Measurements from ENCODE around the gene NCOR2. TPM values are rescaled to one million over a fixed set of nuclear protein-coding genes. Genes with fewer than 3 reads are reported as not detected.

NCOR2 gene
- total RNA-seq, 2 experiments from 2014 or later: 95.7 to 107 TPM

DNA sequence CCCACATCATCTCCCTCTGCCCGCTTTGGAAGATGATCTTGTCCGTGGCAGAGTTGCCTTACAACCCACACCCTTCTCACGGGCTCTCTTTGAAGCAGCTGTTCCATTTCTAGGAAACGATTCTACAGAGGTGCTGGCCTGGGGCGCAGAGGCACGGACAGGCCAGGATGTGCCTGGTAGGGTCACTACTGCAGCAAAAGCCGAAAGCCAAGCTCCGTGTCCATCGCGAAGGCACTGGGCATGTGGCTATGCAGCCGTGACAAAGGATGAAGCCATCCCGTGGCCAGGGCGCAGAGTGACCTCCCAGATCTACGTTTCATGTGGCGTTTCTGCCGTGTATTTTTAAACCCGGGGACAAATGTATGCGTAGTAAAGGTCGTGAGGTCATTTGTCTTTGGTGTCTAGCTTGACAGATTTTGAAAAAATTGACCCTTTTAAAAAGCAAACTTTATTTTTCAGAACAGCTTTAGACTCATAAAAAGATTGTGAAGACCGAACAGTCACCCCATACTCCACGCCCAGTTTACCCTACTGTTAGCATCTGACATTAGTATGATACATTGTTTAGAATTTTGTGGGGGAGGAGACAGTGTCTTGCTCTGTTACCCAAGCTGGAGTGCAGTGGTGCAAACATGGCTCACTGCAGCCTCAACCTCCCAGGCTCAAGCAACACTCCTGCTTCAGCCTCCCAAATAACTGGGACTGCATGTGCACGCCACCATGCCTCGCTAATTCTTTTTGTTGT, 40.4 kb upstream of the NCOR2 start:
- no peaks in the 10 kb centered on the region for H3K36me3 Mint-ChIP-seq
- POLR2A ChIA-PET: no interaction called here
- no peak for DNase-seq
- H3K27me3 Mint-ChIP-seq: peaks cover 21% of the 10 kb centered on the region
- H3K4me3 Mint-ChIP-seq: no peak overlapping the region
- peaks cover 20% of the 10 kb centered on the region for H3K4me1 Mint-ChIP-seq
- H3K27ac Mint-ChIP-seq: no peak overlapping the region
- ATAC-seq (ENCODE audit: low read depth): no peak
- no peaks in the 10 kb centered on the region for H3K9me3 Mint-ChIP-seq

- DNase-seq (no peak), ATAC-seq (ENCODE audit: low read depth) (no peak)
- H3K4me1 Mint-ChIP-seq: peaks cover 20% of the 10 kb centered on the region
- H3K27me3 Mint-ChIP-seq: peaks cover 19% of the 10 kb centered on the region
- no peak overlapping the region for H3K27ac Mint-ChIP-seq
- H3K9me3 Mint-ChIP-seq: no peaks in the 10 kb centered on the region
- no peaks in the 10 kb centered on the region for H3K36me3 Mint-ChIP-seq
- POLR2A ChIA-PET: no interaction called here
- no peak overlapping the region for H3K4me3 Mint-ChIP-seq
These were observed 38.7 kb upstream of the NCOR2 start for GRCh38 chr12:124605883-124606774.

DNA sequence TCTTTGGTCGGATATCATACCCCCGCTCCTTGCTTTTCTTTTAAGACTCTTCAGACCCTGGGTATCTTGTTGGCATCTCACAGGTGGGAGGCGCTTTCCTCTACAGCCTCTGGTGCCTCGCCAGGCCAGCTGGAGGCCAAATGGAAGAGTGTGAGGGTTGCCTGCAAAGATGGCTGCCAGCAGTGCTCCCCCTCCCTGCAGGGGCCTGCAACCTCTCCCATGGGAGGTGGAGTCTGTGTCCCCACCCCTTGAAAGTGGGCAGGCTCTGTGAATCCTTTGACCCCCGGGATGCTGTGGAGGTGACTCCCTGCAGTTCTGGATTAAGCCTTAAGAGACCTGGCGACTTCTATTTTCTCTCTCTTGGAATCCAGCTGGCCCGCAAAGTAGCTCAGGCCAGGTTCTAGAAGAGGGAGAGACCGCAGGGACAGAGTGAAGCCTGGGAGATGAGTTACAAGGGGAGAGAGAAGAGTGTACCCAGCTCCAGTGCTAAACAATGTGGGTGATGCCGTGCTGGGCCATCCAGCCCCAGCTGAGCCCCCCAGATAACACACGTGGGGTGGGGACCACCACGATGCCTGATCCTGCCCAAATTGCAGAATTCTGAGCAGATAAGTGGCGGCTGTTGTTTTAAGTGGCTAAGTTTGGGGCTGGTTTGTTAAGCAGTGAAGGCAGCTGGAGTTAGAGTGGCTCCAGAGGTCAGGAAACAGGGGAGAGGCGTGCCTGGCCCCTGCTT, 37.9 kb upstream of the NCOR2 start:
- Mint-ChIP-seq H3K4me1 (peaks cover 18% of the 10 kb centered on the region), H3K36me3 (no peaks in the 10 kb centered on the region), H3K9me3 (no peaks in the 10 kb centered on the region), H3K27me3 (peaks cover 17% of the 10 kb centered on the region), H3K4me3 (no peak overlapping the region), H3K27ac (no peak overlapping the region)
- no peak for DNase-seq
- POLR2A ChIA-PET: no interaction called here
- ATAC-seq (ENCODE audit: low read depth): no peak

- Mint-ChIP-seq H3K27ac (no peak overlapping the region), H3K9me3 (peaks cover 3% of the 10 kb centered on the region), H3K27me3 (peaks cover 15% of the 10 kb centered on the region), H3K4me1 (peaks cover 10% of the 10 kb centered on the region), H3K36me3 (no peaks in the 10 kb centered on the region), H3K4me3 (no peak overlapping the region)
- POLR2A ChIA-PET: no interaction called here
- DNase-seq (no peak), ATAC-seq (ENCODE audit: low read depth) (no peak)
These were observed 36.9 kb upstream of the NCOR2 start for GRCh38 chr12:124604264-124604680.

GRCh38 chr12:124603831-124604251, 36.4 kb upstream of the NCOR2 start:
- Mint-ChIP-seq H3K36me3 (no peaks in the 10 kb centered on the region), H3K4me3 (no peak overlapping the region), H3K4me1 (peaks cover 6% of the 10 kb centered on the region), H3K27ac (no peak overlapping the region), H3K27me3 (peaks cover 18% of the 10 kb centered on the region), H3K9me3 (peaks cover 3% of the 10 kb centered on the region)
- ATAC-seq (ENCODE audit: low read depth): no peak
- DNase-seq: no peak
- POLR2A ChIA-PET: no interaction called here

GRCh38 chr12:124603100-124603541, 35.7 kb upstream of the NCOR2 start:
- H3K4me3 Mint-ChIP-seq: no peak overlapping the region
- POLR2A ChIA-PET: interaction anchor here (1.7 kb wide), 1 partner anchor 18 kb away, joined by 3 read pairs; no protein-coding TSS in a partner anchor
- ATAC-seq (ENCODE audit: low read depth) (no peak), DNase-seq (no peak)
- no peaks in the 10 kb centered on the region for H3K36me3 Mint-ChIP-seq
- H3K27ac Mint-ChIP-seq: no peak overlapping the region
- no peaks in the 10 kb centered on the region for H3K4me1 Mint-ChIP-seq
- peaks cover 12% of the 10 kb centered on the region for H3K27me3 Mint-ChIP-seq
- H3K9me3 Mint-ChIP-seq: peaks cover 3% of the 10 kb centered on the region

DNA sequence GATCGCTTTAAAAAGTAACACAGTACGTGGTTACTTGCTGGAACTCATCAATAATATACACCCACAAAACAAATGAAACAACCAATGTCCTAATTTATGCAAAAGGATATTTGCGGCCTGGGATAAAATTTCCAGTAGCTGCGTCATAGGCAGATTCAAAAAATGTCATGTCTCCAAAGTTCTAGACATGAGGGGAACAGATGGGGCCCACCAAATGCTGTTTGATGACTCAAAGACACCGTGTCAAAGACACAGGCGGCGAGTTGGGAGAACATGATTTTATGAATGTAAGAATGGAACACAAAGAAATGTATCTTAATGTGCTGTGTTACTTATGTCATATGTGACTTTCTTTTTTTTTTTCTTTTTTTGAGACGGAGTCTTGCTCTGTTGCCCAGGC, 34.3 kb upstream of the NCOR2 start:
- ATAC-seq (ENCODE audit: low read depth): no peak

DNA sequence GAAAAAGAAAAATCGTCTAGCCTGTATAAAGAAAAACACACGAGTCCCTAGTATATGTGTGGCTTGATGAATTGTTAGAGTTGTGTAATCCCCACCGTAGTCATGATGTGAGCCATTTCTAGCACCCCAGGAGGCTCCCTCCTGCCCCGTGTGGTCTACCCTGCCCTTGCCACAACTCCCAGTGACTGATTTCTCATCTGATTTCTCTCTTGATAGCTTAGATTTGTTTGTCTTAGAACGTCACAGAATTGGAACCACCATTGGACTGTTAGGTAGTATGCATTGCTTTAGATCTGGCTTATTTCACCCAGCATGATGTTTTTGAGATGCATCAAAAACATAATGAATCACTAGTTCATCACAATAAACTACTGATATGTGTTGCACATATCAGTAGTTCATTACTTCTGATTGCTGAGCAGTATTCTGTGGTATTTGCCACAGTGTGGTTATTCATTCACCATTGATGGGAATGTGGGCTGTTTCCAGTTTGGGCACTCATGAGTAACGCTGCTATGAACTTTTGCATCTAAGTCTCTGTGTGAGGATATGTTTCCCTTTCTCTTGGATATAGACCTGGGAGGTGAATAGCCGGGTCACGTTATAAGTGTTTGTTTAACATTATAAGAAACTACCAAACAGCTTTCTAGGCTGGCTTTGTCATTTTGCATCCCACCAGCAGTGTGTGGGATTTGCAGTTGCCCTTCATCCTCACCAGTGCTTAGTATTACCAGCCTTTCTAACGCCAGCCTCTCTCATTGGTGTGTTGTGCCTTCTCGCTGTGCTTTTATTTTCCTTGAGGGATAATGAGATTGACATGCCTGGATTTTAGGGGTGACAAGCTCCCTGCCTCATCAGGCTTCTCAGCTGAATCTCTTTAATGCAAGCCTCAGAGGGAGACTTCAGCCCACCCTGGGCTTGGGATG, 31.9 kb upstream of the NCOR2 start:
- peaks cover 3% of the 10 kb centered on the region for H3K9me3 Mint-ChIP-seq
- no peak for DNase-seq
- POLR2A ChIA-PET: no interaction called here
- H3K4me1 Mint-ChIP-seq: no peaks in the 10 kb centered on the region
- peaks cover 22% of the 10 kb centered on the region for H3K27me3 Mint-ChIP-seq
- no peak overlapping the region for H3K4me3 Mint-ChIP-seq
- no peak overlapping the region for H3K27ac Mint-ChIP-seq
- no peaks in the 10 kb centered on the region for H3K36me3 Mint-ChIP-seq
- no peak for ATAC-seq (ENCODE audit: low read depth)

More for the DNA sequence above, 34.3 kb upstream of the NCOR2 start:
- Mint-ChIP-seq H3K9me3 (peaks cover 3% of the 10 kb centered on the region), H3K36me3 (no peaks in the 10 kb centered on the region), H3K27ac (no peak overlapping the region), H3K27me3 (peaks cover 17% of the 10 kb centered on the region), H3K4me1 (no peaks in the 10 kb centered on the region), H3K4me3 (no peak overlapping the region)
- POLR2A ChIA-PET: no interaction called here
- DNase-seq: no peak

GRCh38 chr12:124597041-124597440, 29.6 kb upstream of the NCOR2 start:
- Mint-ChIP-seq H3K27ac (no peak overlapping the region), H3K9me3 (peaks cover 3% of the 10 kb centered on the region), H3K36me3 (no peaks in the 10 kb centered on the region), H3K4me1 (no peaks in the 10 kb centered on the region), H3K27me3 (peaks cover 23% of the 10 kb centered on the region), H3K4me3 (no peak overlapping the region)
- no peak for DNase-seq
- POLR2A ChIA-PET: no interaction called here
- no peak for ATAC-seq (ENCODE audit: low read depth)

GRCh38 chr12:124595444-124595843, 28.0 kb upstream of the NCOR2 start:
- DNase-seq (no peak), ATAC-seq (ENCODE audit: low read depth) (no peak)
- H3K4me3 Mint-ChIP-seq: no peak overlapping the region
- no peak overlapping the region for H3K27ac Mint-ChIP-seq
- H3K36me3 Mint-ChIP-seq: peaks cover 3% of the 10 kb centered on the region
- no peaks in the 10 kb centered on the region for H3K4me1 Mint-ChIP-seq
- H3K9me3 Mint-ChIP-seq: peaks cover 5% of the 10 kb centered on the region
- peaks cover 26% of the 10 kb centered on the region for H3K27me3 Mint-ChIP-seq
- POLR2A ChIA-PET: no interaction called here

DNA sequence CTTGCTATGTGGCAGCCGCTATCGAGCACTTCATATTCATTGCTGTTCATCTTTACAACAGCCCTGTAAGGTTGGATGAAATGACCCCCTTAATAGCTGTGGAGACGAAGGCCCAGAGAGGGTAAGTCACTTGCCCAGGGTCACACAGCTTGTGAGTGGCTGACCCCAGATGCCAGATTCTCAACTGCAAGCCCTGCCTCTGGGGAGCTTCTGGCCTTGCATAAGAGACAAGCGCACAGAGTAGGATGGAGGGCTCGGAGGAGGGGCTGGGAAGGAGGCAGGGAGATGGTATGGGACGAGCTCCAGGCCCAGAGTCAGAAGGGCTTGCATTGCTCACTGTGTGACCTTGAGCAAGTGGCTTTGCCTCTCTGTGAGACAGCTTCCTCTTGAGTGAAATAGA, 27.4 kb upstream of the NCOR2 start:
- peaks cover 26% of the 10 kb centered on the region for H3K27me3 Mint-ChIP-seq
- H3K27ac Mint-ChIP-seq: no peak overlapping the region
- DNase-seq (no peak), ATAC-seq (ENCODE audit: low read depth) (no peak)
- no peak overlapping the region for H3K4me3 Mint-ChIP-seq
- H3K9me3 Mint-ChIP-seq: peaks cover 5% of the 10 kb centered on the region
- no peaks in the 10 kb centered on the region for H3K4me1 Mint-ChIP-seq
- POLR2A ChIA-PET: interaction anchor here (0.9 kb wide), 1 partner anchor 99 kb away, joined by 3 read pairs; no protein-coding TSS in a partner anchor
- H3K36me3 Mint-ChIP-seq: peaks cover 3% of the 10 kb centered on the region

DNA sequence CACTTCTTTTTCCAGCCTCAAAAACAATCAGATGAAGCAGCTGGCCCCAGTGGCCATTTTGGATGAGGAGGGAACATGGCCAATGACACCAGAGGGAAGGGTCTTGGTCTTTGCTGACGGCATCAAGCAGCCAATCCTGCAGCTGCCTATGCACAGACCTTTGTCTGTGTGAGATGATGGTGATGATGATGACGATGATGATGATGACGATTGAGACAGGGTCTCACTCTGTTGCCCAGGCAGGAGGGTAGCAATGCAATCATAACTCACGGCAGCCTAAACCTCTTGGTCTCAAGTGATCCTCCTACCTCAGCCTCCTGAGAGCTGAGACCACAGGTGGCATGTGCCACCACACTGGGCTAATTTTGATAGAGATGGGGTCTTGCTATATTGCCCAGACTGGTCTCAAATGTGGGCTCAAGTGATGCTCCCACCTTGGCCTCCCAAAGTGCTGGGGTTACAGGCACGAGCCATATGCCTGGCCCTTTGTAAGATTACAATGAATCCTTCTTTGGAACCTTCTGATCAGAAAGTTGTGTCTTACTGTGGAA, 26.5 kb upstream of the NCOR2 start:
- Mint-ChIP-seq H3K9me3 (peaks cover 2% of the 10 kb centered on the region), H3K4me3 (no peak overlapping the region), H3K27ac (no peak overlapping the region), H3K27me3 (peaks cover 20% of the 10 kb centered on the region), H3K4me1 (peaks cover 8% of the 10 kb centered on the region), H3K36me3 (peaks cover 3% of the 10 kb centered on the region)
- DNase-seq (no peak), ATAC-seq (ENCODE audit: low read depth) (no peak)
- POLR2A ChIA-PET: interaction anchor here (0.9 kb wide), 1 partner anchor 100 kb away, joined by 3 read pairs; no protein-coding TSS in a partner anchor
